KMS-11 (cell line): ENCODE data around the gene CEP162.
"Not testable (repeated sequence)": the region's sequence is repeated elsewhere in the genome, so short reads cannot be mapped to it uniquely, and the experiment has no call there.

Experiments
- H2AFZ ChIP-seq: fragments of 200-600 bp; sonication (generic); 2 replicates; pipeline ENCODE4 v1.6.1; 2016; ENCODE audit warnings: antibody characterized with exemption, mixed run types, low read depth
- H3K27ac ChIP-seq: fragments of 200-600 bp; sonication (generic); 2 replicates; pipeline ENCODE4 v1.6.1; 2016; ENCODE audit warnings: mild to moderate bottlenecking, mixed run types
- H3K27me3 ChIP-seq: fragments of 200-600 bp; sonication (generic); 2 replicates; pipeline ENCODE4 v1.6.1; 2017; ENCODE audit warnings: mild to moderate bottlenecking, low read depth, mixed run types, moderate library complexity; ENCODE audit not compliant: insufficient read depth
- H3K36me3 ChIP-seq: fragments of 200-600 bp; sonication (generic); 2 replicates; pipeline ENCODE4 v1.6.1; 2017; ENCODE audit warnings: mild to moderate bottlenecking, mixed run types; ENCODE audit not compliant: insufficient read depth
- H3K4me1 ChIP-seq: fragments of 200-600 bp; sonication (generic); 2 replicates; pipeline ENCODE4 v1.6.1; 2016; ENCODE audit warnings: mild to moderate bottlenecking, low read depth, mixed run types; ENCODE audit not compliant: poor library complexity, severe bottlenecking
- H3K4me2 ChIP-seq: fragments of 200-600 bp; sonication (generic); 2 replicates; pipeline ENCODE4 v1.7.0; 2016; ENCODE audit warnings: mild to moderate bottlenecking, mixed run types
- H3K4me3 ChIP-seq: fragments of 200-600 bp; sonication (generic); IDR thresholded peaks from 2 replicates; pipeline ENCODE4 v1.6.1; 2017; ENCODE audit warnings: low read depth, low read length, mixed read lengths; ENCODE audit not compliant: insufficient read depth
- H3K79me2 ChIP-seq: fragments of 200-600 bp; sonication (generic); 2 replicates; pipeline ENCODE4 v1.6.1; 2016; ENCODE audit warnings: low read depth, mixed run types; ENCODE audit not compliant: insufficient read depth
- H3K9ac ChIP-seq: fragments of 200-600 bp; sonication (generic); 2 replicates; pipeline ENCODE4 v1.6.1; 2016; ENCODE audit warnings: mild to moderate bottlenecking, mixed run types
- H4K20me1 ChIP-seq: fragments of 200-600 bp; sonication (generic); 2 replicates; pipeline ENCODE4 v1.6.1; 2016; ENCODE audit warnings: mild to moderate bottlenecking, mixed run types; ENCODE audit not compliant: insufficient read depth
- TF ChIP-seq, protein P1 (sequence below): fragments of 200-600 bp; sonication (generic); conservative IDR thresholded peaks from 2 replicates; pipeline ENCODE4 v1.6.1; 2017; ENCODE audit warnings: low read depth, mild to moderate bottlenecking, antibody characterized with exemption, low read length, moderate library complexity, mixed read lengths

Gene CEP162

GRCh38 chr6:84086056-84086455 is 141.4 kb downstream of the CEP162 start:
- H3K36me3 ChIP-seq = no peaks in the 10 kb centered on the region
- no peaks in the 10 kb centered on the region for H3K27me3 ChIP-seq
- no peak overlapping the region for H3K27ac ChIP-seq
- H2AFZ ChIP-seq = no peak overlapping the region
- H4K20me1 ChIP-seq = no peaks in the 10 kb centered on the region
- TF ChIP-seq, protein P1, sequence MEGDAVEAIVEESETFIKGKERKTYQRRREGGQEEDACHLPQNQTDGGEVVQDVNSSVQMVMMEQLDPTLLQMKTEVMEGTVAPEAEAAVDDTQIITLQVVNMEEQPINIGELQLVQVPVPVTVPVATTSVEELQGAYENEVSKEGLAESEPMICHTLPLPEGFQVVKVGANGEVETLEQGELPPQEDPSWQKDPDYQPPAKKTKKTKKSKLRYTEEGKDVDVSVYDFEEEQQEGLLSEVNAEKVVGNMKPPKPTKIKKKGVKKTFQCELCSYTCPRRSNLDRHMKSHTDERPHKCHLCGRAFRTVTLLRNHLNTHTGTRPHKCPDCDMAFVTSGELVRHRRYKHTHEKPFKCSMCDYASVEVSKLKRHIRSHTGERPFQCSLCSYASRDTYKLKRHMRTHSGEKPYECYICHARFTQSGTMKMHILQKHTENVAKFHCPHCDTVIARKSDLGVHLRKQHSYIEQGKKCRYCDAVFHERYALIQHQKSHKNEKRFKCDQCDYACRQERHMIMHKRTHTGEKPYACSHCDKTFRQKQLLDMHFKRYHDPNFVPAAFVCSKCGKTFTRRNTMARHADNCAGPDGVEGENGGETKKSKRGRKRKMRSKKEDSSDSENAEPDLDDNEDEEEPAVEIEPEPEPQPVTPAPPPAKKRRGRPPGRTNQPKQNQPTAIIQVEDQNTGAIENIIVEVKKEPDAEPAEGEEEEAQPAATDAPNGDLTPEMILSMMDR = no peak
- no peak overlapping the region for H3K4me2 ChIP-seq
- no peaks in the 10 kb centered on the region for H3K79me2 ChIP-seq
- no peak overlapping the region for H3K9ac ChIP-seq
- H3K4me3 ChIP-seq = no peak overlapping the region
- H3K4me1 ChIP-seq = no peaks in the 10 kb centered on the region

DNA sequence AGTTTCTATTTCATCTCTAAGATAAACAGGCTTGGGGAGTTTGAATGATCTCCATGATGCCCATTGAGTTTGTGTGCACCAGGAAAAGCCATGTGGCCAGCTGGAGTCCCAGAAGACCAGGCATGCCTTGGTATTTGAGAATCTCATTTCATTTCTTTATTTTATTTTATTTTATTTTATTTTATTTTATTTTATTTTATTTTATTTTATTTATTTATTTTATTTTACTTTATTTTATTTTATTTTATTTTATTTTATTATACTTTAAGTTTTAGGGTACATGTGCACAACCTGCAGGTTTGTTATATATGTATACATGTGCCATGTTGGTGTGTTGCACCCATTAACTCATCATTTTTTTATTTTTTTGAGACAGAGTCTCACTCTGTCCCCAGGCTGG is 142.7 kb downstream of the CEP162 start:
- not testable (repeated sequence) for H3K36me3 ChIP-seq, H3K4me2 ChIP-seq, H2AFZ ChIP-seq, H3K9ac ChIP-seq, H3K27ac ChIP-seq, H4K20me1 ChIP-seq, H3K4me3 ChIP-seq, H3K4me1 ChIP-seq, H3K27me3 ChIP-seq, H3K79me2 ChIP-seq

- Histone ChIP-seq H2AFZ (no peak overlapping the region), H3K9ac (no peak overlapping the region), H3K4me2 (no peak overlapping the region), H3K27ac (no peak overlapping the region), H3K79me2 (no peaks in the 10 kb centered on the region), H3K27me3 (no peaks in the 10 kb centered on the region), H3K4me1 (no peaks in the 10 kb centered on the region), H3K36me3 (no peaks in the 10 kb centered on the region), H4K20me1 (no peaks in the 10 kb centered on the region), H3K4me3 (no peak overlapping the region)
- TF ChIP-seq, protein P1 = no peak
These were observed 144.7 kb downstream of the CEP162 start for GRCh38 chr6:84082689-84083265.

DNA sequence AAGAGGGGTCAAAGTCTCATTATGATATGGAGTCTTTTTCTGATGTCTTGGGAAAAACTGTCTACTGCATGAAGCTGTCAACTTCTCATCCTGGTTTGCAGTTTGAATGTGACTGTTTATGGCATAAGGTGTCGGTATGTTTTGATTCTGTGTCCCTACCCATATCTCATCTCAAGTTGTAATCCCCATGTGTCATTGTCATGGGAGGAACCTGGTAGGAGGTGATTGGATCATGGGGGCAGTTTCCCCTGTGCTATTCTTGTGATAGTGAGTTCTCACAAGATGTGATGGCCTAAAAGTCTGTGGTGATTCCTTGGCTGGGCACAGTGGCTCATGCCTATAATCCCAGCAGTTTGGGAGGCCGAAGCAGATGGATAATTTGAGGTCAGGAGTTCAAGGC is 146.2 kb downstream of the CEP162 start:
- no peaks in the 10 kb centered on the region for H4K20me1 ChIP-seq
- H2AFZ ChIP-seq = no peak overlapping the region
- no peaks in the 10 kb centered on the region for H3K27me3 ChIP-seq
- H3K4me2 ChIP-seq = no peak overlapping the region
- H3K4me1 ChIP-seq = no peaks in the 10 kb centered on the region
- H3K27ac ChIP-seq = no peak overlapping the region
- no peak overlapping the region for H3K4me3 ChIP-seq
- TF ChIP-seq, protein P1 = no peak
- H3K79me2 ChIP-seq = no peaks in the 10 kb centered on the region
- H3K36me3 ChIP-seq = no peaks in the 10 kb centered on the region
- no peak overlapping the region for H3K9ac ChIP-seq

- H3K9ac ChIP-seq = no peak overlapping the region
- H3K27ac ChIP-seq = no peak overlapping the region
- H3K79me2 ChIP-seq = no peaks in the 10 kb centered on the region
- no peak overlapping the region for H2AFZ ChIP-seq
- H4K20me1 ChIP-seq = no peaks in the 10 kb centered on the region
- TF ChIP-seq, protein P1 = no peak
- no peaks in the 10 kb centered on the region for H3K36me3 ChIP-seq
- no peak overlapping the region for H3K4me3 ChIP-seq
- H3K4me1 ChIP-seq = no peaks in the 10 kb centered on the region
- no peaks in the 10 kb centered on the region for H3K27me3 ChIP-seq
- no peak overlapping the region for H3K4me2 ChIP-seq
These were observed 149.1 kb downstream of the CEP162 start for GRCh38 chr6:84078335-84078734.
